Medulla oblongata (tissue), 1 donor: Measurements from ENCODE around the gene APOL2.
A peak's percentile ranks its signal among the peaks of the same experiment; 100 is the strongest.
"Not testable (repeated sequence)": the region's sequence is repeated elsewhere in the genome, so short reads cannot be mapped to it uniquely, and the experiment has no call there.

ENCODE experiments used
- DNase-seq: peaks from one replicate; pipeline ENCODE4 v3.0.0-alpha.2; 2015; ENCODE audit errors: extremely low spot score

Gene APOL2, protein sequence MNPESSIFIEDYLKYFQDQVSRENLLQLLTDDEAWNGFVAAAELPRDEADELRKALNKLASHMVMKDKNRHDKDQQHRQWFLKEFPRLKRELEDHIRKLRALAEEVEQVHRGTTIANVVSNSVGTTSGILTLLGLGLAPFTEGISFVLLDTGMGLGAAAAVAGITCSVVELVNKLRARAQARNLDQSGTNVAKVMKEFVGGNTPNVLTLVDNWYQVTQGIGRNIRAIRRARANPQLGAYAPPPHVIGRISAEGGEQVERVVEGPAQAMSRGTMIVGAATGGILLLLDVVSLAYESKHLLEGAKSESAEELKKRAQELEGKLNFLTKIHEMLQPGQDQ

DNA sequence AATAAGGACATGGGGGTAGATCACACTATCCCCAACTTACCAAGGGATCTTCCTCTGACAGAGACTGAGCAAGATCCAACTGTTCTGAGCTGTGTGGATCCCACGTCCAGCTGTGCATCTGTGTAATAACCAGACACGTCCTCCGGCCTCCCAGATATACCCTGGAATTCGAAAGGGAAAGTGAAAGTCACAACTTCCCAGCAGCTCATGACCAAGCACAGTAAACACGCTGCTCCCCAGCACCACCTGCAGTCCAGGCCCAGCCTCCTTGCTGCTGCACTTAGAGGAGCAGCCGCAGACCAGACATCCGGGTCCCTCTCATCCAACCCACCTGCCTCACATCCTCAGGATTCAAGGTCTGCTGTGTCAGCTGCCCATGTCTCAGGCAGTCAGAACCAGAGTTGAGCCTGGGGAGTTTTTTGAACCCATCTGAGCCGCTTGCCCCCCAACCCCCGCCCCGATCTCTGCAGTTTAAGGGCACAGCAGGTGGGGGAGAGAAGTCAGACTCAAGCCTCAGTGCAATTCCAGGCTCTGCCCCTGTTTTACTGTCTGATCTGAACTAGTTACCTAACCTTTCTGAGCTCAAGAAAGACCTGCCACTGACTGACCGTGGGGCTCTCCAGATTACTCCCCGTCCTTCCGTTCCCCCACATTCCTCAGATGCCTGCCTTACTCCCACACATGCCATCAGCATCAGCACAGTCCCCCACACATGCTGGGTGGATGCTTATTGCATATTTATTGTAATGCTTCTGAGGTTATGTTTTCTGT, at the start of gene APOL2:
Gene APOL2, minus strand, starts transcription at position 127 of the 771 bp plus-strand sequence. CDS start 6,365 bp downstream, outside the sequence.
- peak; percentile 96 for DNase-seq

DNA sequence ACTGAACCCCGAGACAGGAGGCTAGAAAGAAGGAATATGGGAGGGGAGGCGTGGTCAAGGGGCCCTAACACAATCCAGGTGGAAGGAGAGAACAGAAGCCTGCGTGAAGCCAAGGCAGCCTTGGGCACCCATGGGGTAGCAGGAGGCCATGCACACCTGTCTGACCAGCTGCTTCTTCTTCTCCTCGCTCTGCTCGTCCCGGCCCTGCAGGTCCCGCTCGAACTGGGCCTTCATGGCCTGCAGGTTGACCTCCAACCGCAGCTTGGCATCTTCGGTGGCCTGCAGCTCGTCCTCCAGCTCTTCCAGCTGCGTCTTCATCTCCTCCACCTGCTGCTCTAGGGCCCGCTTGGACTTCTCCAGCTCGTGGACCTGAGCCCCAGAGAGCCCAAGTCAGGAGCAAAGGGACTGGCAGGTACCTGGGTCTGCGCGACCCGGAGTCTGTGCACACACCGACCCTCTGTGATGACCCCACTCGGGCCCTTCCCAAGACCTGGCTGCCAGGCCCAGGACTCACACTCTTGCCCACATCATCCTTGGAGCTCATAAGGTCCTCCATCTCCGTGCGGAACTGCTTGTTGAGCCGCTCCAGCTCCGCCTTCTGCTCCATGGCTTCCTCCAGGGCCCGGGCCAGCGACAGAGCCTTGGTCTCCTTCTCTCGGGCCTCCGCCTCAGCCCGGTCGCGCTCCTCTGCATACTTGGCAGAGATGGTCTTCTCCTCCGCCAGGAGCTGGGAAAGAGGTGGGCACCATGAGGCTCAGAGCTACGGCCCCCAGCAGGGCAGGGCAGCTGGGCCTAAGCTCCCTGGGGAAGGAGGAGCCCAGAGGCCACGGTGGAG, 49.5 kb upstream of the APOL2 start:
- no peak for DNase-seq

DNA sequence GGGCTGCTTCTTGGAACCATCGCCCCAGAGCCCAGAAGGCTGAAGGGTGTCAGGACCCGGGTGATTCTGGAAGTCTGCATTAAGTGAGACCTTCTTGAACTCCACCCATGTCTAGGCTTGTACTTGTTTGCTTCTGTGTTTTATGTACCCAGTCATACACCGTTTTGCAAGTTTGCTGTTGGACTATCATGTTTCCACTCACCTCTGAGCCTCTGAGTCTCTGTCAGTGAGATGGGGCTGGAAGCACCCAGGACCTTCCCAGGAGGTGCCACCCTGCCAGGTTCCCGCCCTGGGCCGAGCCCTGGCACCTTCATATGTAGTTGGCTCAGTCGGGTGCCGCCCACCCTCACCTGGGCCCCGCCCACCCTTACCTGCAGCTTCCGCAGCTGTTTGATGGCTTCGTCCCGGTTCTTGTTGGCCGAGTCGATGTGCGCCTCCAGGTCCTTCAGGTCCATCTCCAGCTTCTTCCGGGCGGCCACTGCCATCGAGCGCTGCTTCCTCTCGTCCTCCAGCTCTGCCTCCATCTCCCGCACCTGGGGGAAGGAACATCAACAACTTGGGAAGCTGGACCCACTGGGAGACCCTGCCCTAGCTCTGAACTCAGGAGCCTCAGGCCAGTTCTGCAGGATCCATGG, 48.7 kb upstream of the APOL2 start:
- DNase-seq = no peak

DNA sequence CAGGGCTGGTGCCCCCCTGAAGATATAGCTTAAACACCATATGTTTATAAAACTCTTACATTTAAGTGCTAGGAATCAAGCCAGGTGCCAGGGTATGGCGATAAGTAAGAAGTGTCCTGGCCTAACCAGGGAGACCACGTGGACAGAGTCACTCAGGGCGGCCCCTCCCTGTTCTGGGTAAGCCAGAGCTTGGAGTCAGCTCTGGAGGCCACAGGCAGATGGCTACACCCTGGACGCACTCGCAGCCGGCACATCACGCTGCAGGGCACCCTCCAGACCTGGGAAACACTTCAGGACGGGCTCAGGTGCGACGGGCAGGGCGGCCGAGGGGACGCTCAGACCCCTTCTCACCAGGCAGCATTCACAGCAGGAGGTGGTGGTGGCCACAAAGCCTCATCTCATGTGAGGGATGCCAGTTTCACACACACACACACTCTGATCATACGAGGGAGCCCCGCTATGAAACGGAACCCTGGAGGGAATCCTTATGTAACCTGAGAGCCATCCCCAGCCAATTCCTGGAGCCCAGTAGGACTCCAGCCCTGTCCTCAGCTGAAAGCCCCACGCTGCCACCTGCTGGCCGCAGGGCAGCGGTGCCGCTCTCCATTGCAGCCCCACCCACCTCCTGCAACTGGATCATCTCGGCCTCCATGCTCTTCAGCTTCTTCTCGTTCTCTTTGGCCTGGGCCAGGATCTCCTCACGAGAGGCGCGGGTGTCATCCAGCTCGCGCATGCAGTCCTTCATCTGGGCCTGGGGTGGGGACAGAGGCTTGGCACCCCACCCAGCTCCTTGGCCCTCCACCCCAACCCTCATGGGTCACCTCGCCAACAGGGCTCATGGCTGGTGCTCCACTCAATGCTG, 47.0 kb upstream of the APOL2 start:
- DNase-seq = peak; percentile 81

DNA sequence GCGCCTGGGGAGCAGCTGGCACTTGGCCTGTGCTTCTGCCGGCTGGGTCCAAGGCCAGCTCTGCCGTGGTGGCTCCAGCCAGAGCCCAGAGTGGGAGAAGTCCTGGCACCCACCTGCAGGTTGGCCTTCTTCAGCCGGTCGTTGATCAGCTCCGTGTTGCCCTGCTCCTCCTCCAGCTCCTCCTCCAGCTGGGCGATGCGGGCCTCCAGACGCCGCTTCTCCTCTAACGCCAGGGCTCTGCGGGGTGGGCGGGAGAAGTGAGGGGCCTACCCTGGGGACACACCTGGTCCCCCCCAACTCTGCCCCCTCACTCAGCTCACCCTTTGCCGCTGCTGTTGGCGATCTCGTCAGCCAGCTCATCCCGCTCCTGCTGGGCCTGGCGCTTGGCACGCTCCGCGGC, 46.2 kb upstream of the APOL2 start:
- DNase-seq = no peak

DNA sequence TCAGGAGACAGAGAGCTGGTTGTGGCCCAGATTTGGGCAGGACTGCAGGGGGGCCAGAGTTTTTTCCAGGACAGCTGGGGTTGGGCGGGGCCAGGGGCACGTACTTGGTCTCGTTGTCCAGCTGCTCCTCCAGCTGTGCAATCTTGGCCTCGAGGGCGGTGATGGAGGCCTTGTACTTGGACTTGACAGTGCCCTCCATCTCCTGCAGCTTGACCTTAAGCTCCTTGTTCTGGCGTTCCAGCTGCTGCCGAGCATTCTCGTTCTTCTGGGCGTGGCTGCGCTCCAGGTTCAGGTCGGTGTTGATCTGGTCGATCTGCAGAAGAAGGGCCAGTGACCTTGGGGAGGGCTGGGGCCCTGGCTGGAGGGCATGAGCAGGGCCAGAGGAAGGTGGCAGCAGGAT, 45.7 kb upstream of the APOL2 start:
- no peak for DNase-seq

DNA sequence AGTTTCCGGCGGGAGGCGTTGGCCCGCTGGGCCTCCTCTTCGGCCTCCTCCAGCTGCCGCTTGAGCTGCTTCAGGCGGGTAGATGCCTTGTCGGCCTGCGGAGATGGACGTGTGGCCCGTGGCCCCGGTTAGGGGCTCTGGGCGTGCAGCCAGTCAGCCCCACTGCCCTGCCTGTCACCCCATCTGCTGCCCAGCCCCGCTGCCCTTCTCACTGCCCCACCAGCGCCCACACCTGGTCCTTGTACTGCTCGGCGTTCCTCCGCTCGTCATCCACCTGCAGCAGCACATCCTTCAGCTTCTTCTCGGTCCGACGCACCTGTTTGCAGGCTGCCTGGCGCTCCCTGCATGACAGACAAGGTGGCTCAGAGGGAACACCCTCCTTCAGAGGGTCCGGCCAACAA, 44.8 kb upstream of the APOL2 start:
- no peak for DNase-seq

DNA sequence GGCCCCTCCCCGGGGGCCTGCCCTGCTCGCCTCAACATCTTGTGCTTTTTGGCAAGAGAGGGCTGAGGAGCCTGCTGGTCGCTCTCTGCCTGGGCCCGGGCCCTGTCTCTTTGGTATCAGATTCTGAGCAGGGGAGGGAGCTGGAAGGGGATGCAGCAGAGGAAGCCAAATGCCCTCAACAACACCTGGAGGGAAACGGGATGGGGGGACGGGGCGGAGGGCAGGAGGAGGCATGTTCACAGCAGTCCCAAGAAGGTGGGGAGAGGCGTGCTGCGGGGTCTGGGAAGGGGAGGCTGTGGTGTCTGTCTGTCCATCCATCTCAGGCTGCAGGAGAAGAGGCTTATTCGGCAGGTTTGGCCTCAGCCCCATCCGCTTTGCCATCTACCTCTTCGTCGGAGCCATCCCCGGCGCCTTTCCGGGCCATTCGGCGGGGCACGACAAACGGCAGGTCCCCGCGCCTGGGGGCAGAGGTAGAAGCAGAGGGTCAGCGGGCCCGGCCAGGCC, 43.1 kb upstream of the APOL2 start:
- no peak for DNase-seq

DNA sequence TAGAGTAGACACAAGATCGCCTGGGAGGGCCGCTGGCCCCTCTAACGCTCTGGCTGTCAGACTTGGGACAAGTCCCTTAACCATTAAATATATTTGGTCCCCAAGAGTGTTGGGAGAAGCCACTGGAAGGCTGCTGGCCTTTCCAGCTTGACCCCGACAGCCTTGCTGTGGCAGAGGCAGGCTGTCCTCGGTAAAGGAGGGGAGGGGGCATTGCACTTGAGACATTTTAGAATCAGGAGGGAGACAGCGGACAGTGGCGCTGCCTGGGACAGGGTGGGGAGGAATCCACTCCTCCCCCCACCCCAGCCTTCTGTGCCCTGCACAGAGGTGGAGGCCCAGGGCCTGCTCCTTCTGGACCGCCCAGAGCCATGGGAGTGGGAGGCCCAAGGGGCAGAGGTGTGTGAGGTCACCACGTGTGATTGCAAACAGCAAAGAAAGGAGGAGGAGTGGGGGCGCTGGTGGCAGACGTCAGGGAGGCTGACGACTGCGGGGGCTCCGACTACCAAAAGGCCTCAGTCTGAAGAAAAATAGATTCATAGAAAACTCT, 42.5 kb upstream of the APOL2 start:
- no peak for DNase-seq

DNA sequence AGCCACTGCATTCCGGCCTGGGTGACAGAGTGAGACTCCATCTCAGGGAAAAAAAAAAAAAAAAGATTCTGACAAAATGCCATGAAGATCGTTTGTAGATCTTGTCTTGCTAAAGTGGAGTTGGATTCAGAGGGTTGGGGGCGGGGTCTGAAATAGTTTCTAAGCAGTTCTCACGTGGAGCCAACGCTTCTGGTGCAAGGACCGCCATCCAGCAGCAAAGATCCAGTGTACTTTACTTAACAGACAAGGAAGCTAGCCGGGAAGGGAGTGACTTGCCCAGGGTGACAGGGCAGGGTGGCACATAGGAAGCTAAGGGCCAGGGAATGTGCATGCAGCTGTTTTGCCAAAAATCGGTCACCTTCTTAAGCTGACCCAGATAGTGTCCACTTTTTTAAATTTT, 41.1 kb upstream of the APOL2 start:
- DNase-seq = no peak

DNA sequence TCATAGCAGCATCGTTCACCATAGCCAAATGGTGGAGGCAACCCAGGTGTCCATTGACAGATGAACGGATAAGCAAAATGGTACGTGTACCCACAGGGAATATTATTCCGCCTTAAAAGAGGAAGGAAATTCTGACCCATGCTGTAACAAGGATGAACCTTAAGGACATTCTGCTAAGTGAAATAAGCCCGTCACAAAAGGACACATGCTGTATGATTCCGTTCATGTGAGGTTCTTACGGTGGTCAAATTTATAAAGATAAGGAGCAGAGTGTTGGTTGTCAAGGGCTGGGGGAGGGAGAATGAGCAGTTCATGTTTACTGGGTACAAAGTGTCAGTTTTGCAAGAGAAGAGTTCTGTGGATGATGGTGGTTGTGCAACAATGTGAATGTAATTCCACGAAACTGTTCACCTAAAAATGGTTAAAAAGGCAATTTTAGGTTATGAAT, 39.9 kb upstream of the APOL2 start:
- DNase-seq = no peak

DNA sequence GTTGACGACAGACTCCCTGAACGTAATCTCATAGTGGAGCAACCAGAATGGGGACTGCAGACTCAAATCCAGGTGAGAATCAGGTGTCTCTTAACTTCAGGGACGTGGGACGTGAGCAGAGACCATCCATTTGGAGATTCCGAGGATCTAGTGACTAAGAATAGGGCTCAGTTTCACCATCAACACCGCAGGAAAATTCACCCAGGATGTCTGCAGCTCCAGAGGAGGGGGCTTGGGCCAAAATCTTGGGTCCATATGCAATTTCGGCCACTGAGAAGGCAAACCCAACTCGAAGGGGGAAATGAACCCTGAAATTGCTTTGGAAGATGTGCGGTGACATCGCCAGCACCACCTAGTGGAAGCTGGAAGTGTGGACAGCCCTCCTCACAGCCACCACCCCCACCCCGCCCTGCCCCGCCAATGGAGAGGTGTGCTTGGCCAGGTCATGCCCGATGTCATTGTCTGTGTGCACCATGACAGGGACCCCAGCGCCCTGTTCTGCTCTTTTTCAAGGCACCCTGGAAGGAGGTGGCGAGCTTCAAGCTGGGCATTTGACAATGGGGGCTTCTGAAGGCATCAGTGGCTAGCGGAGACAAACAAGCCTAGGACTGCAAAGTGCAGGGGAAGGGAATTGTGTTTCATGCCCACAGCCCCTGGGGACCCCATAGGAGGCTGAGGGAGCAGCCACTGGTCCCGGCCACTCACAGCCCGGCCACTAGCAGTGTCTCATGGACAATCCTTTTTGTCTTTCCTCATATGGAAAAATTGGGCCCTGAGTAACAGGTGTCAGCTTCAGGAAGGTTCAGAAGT, 38.4 kb upstream of the APOL2 start:
- peak; percentile 77 for DNase-seq

DNA sequence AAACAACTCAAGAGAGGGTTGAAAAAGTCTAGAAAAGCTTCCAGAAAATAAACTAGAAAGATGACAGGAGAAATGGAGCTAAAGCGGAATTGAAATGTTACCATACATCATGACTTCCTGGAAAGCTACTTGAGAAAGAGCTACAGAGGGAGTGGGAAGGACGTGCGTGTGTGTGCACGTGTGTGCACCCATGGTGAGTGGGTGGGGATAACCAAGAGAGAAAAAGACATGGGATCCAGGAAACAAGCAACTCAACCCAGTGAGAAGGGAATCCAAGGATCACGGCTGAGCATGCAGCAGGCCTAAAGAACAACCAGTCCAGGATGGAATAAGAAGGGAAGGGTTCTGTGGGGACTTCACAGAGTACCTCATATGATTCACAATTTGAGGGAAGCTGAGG, 35.2 kb upstream of the APOL2 start:
- no peak for DNase-seq

DNA sequence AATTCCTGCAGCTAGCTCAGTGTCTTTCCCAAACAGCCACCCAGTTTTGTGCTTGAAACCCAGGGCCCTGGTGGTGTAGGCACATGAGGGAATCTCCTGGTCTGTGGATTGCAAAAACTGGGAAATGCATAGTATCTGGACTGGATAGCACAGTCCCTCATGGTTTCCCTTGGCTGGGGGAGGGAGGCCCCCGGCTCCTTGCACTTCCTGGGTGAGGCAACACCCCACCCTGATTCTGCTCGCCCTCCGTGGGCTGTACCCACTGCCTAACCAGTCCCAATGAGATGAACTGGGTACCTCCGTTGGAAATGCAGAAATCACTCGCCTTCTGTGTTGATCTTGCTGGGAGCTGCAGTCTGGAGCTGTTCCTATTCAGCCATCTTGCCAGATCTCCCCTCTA, 32.6 kb upstream of the APOL2 start:
- DNase-seq = not testable (repeated sequence)

DNA sequence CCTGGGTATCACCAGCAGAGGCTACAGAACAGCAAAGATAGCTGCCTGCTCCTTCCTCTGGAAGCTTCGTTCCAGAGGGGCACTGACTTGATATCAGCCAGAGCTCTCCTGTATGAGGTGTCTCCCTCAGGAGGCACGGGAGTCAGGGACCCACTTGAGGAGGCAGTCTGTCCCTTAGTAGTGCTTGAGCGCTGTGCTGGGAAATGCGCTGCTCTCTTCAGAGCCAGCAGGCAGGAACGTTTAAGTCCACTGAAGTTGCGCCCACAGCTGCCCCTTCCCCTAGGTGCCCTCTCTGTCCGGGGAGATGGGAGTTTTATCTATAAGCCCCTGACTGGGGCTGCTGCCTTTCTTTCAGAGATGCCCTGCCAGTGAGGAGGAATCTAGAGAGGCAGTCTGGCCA, 31.9 kb upstream of the APOL2 start:
- DNase-seq = not testable (repeated sequence)

DNA sequence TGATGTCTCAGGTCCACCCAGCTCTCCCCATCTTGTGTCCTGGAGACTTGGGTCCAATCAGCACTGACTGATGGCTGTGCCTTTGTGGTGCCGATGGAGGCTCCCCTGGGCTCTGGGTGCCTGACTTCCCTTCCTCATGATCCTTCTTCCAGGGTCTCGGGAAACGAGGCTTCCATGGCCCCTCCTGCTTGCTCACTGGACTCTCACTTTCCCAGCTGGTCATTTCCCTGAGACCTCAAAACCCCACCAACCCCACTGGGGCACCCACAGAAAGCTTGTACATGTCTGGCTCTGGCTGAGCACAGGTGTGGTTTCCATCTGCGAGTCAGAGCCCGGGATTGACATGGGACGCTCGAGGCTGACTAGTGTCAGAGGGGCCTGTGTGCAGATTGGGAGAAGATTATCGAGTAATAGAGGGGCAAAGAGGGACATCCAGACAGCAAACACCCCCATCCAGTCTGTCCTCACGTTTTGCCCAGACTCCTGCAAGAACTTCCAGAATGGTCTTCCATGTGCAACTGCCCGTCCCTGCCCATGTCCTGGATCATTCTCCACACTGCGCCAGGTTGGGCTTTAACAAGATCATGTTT, 28.7 kb upstream of the APOL2 start:
- no peak for DNase-seq

DNA sequence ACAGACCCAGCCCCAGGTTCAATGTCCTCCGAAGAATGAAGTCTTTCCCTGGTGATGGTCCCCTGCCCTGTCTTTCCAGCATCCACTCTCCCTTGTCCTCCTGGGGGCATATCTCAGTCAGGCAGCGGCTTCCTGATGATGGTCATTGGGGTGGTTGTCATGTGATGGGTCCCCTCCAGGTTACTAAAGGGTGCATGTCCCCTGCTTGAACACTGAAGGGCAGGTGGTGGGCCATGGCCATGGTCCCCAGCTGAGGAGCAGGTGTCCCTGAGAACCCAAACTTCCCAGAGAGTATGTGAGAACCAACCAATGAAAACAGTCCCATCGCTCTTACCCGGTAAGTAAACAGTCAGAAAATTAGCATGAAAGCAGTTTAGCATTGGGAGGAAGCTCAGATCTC, 27.7 kb upstream of the APOL2 start:
- DNase-seq = no peak

DNA sequence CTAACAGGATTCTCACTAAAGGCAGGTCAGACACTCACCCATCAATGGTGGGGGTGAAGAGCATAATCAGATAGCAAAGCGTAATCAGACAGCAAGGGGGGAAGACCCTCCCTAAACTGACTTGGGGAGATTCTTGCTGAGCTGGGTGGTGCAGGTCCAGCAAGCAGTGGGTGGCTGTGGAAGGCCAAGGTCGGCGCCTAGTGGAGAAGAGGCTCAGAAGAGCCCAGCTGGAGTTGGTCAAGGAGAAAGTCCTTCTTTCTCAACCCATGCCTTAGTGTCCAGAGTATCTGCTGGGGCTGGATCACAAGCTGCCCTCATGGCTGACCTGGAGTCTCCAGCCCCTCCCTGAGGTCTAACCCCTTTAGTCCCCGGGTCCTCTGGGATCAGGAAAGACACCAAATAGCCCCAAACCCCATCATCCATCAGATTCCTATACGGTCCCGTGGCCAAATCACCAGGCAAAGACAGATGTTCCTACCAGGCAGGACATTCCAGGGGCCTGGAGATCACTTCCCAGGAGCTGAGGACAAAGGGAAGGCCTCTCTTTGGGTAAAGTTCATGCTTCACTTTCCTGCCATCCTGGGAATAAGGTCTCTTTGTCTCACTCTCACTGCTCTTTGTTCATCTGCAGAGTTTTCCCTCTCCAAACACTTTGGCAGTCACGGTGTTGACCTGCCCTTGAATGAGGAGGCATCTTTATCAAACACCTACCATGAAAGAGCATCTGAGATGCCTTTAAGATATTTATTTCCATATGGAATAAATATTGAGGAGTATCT, 24.7 kb upstream of the APOL2 start:
- DNase-seq = not testable (repeated sequence)
